ENCODE measurements around the gene INSR.

INSR gene

DNA sequence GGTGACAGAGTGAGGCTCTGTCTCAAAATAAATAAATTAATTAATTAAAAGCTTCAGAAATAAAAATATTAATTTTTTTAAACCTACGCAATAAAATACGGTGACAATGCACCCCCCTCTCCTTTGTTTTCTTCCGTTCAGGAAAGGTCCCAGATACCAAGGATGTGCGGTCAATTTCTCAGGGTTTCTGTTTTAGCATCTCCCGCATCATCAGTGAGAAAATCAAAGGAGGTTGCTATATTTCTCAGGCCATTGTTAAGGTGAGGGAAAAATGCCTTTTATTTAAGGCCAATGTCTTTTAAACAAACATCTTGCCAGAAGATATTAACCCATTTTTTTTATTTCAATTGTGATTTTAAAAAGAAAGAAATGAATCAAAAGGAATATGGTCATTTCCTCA is 111.7 kb downstream of the INSR start:
- no peak for DNase-seq (ENCODE audit: low read depth in 1 of 2, low spot score in 1 of 2)
- Histone ChIP-seq H3K4me3 (replicated peaks; ENCODE audit: insufficient read depth, low read length) (no peak overlapping the region), H3K27me3 (ENCODE audit: insufficient read depth, poor library complexity, severe bottlenecking) (no peaks in the 10 kb centered on the region), H3K27ac (replicated peaks) (no peak overlapping the region)
- TF ChIP-seq POLR2AphosphoS5 (IDR thresholded peaks at IDR 0.05; ENCODE audit: low read depth) (no peak), GABPA (IDR thresholded peaks at IDR 0.05; ENCODE audit: low read depth) (no peak), SPI1 (IDR thresholded peaks at IDR 0.05; ENCODE audit: borderline replicate concordance, low read depth) (no peak), CTCF (IDR thresholded peaks at IDR 0.05; ENCODE audit: insufficient read depth, low read length) (no peak)
- TF ChIP-seq, protein P1, sequence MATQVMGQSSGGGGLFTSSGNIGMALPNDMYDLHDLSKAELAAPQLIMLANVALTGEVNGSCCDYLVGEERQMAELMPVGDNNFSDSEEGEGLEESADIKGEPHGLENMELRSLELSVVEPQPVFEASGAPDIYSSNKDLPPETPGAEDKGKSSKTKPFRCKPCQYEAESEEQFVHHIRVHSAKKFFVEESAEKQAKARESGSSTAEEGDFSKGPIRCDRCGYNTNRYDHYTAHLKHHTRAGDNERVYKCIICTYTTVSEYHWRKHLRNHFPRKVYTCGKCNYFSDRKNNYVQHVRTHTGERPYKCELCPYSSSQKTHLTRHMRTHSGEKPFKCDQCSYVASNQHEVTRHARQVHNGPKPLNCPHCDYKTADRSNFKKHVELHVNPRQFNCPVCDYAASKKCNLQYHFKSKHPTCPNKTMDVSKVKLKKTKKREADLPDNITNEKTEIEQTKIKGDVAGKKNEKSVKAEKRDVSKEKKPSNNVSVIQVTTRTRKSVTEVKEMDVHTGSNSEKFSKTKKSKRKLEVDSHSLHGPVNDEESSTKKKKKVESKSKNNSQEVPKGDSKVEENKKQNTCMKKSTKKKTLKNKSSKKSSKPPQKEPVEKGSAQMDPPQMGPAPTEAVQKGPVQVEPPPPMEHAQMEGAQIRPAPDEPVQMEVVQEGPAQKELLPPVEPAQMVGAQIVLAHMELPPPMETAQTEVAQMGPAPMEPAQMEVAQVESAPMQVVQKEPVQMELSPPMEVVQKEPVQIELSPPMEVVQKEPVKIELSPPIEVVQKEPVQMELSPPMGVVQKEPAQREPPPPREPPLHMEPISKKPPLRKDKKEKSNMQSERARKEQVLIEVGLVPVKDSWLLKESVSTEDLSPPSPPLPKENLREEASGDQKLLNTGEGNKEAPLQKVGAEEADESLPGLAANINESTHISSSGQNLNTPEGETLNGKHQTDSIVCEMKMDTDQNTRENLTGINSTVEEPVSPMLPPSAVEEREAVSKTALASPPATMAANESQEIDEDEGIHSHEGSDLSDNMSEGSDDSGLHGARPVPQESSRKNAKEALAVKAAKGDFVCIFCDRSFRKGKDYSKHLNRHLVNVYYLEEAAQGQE (IDR thresholded peaks at IDR 0.05; ENCODE audit: insufficient replicate concordance, low read depth): no peak

DNA sequence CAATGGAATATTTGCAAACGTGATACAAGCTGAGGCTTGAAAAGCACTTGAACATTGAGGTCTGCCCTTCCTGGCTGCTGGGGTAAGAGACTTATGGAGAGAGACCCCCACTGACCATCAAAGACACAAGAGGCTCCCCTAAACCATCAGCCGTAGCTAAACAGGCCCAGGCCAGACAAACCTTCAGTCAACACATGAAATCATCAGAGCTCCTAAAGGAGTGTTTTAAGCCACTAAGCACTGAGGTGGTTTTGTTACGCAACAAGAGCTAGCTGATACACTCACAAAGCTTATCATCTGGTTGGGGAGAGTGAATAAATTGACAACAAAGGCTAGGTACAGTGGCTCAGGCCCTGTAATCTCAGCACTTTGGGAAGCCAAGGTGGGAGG is 114.3 kb downstream of the INSR start:
- TF ChIP-seq SPI1 (IDR thresholded peaks at IDR 0.05; ENCODE audit: borderline replicate concordance, low read depth) (no peak), GABPA (IDR thresholded peaks at IDR 0.05; ENCODE audit: low read depth) (no peak), CTCF (IDR thresholded peaks at IDR 0.05; ENCODE audit: insufficient read depth, low read length) (no peak), POLR2AphosphoS5 (IDR thresholded peaks at IDR 0.05; ENCODE audit: low read depth) (no peak)
- TF ChIP-seq, protein P1 (IDR thresholded peaks at IDR 0.05; ENCODE audit: insufficient replicate concordance, low read depth): no peak
- Histone ChIP-seq H3K27ac (replicated peaks) (no peak overlapping the region), H3K4me3 (replicated peaks; ENCODE audit: insufficient read depth, low read length) (no peak overlapping the region), H3K27me3 (ENCODE audit: insufficient read depth, poor library complexity, severe bottlenecking) (no peaks in the 10 kb centered on the region)
- no peak for DNase-seq (ENCODE audit: low read depth in 1 of 2, low spot score in 1 of 2)

- no peak for TF ChIP-seq CTCF (IDR thresholded peaks at IDR 0.05; ENCODE audit: insufficient read depth, low read length)
- no peak for TF ChIP-seq SPI1 (IDR thresholded peaks at IDR 0.05; ENCODE audit: borderline replicate concordance, low read depth)
- no peak for DNase-seq (ENCODE audit: low read depth in 1 of 2, low spot score in 1 of 2)
- Histone ChIP-seq H3K27me3 (ENCODE audit: insufficient read depth, poor library complexity, severe bottlenecking) (no peaks in the 10 kb centered on the region), H3K4me3 (replicated peaks; ENCODE audit: insufficient read depth, low read length) (no peak overlapping the region), H3K27ac (replicated peaks) (no peak overlapping the region)
Observed at GRCh38 chr19:7177926-7178325, 116.3 kb downstream of the INSR start.

DNA sequence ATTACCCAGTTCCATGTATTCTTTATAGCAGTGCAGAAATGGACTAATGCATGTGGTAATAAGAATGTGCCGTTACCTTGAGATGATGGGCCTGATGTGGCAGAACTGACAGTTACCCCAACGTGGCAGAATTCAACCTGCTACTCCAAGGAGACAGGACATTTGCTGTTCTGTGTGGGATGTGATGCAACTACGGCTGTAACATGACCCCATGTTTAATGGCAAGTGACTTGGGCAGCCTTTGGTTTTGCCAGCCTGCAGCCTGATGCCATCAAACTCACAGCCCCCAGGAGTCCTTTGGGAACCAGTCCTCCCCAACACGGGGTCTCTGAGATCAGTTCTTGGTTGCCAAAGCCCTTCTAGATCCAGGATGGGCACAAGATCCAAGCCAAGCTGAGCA is 117.4 kb downstream of the INSR start:
- Histone ChIP-seq H3K27ac (replicated peaks) (no peak overlapping the region), H3K4me3 (replicated peaks; ENCODE audit: insufficient read depth, low read length) (no peak overlapping the region), H3K27me3 (ENCODE audit: insufficient read depth, poor library complexity, severe bottlenecking) (no peaks in the 10 kb centered on the region)
- TF ChIP-seq POLR2AphosphoS5 (IDR thresholded peaks at IDR 0.05; ENCODE audit: low read depth): no peak
- TF ChIP-seq, protein P1 (IDR thresholded peaks at IDR 0.05; ENCODE audit: insufficient replicate concordance, low read depth): no peak
- no peak for TF ChIP-seq CTCF (IDR thresholded peaks at IDR 0.05; ENCODE audit: insufficient read depth, low read length)
- no peak for TF ChIP-seq SPI1 (IDR thresholded peaks at IDR 0.05; ENCODE audit: borderline replicate concordance, low read depth)
- no peak for TF ChIP-seq GABPA (IDR thresholded peaks at IDR 0.05; ENCODE audit: low read depth)
- no peak for DNase-seq (ENCODE audit: low read depth in 1 of 2, low spot score in 1 of 2)
